Kidney tubule cell (primary cell): Measurements from ENCODE around the gene CASP10.
"Not testable (repeated sequence)": the region's sequence is repeated elsewhere in the genome, so short reads cannot be mapped to it uniquely, and the experiment has no call there.

Source experiments
- DNase-seq: peaks from one replicate; pipeline ENCODE4 v3.0.0-alpha.2; 2018; ENCODE audit warnings: low spot score

The CASP10 gene

DNA sequence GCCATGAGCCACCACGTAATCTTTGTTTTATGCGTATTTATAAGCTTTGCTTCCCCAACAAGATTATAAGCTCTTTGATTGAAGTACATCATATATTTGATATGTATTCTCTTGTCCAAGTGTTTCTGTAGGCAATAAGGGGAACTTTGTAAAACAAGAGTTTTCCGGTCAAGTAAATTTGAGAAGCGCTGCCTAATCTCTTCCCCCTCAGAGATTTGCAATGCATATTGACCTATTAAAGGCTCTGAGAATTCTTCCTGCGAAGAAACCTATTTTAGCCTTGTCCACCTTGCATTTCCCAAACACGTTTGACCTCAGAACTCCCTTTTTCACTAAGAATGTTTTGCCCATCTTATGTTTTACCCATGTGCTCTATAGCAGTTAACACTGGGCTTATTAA, 26.9 kb upstream of the CASP10 start:
- DNase-seq = no peak

DNA sequence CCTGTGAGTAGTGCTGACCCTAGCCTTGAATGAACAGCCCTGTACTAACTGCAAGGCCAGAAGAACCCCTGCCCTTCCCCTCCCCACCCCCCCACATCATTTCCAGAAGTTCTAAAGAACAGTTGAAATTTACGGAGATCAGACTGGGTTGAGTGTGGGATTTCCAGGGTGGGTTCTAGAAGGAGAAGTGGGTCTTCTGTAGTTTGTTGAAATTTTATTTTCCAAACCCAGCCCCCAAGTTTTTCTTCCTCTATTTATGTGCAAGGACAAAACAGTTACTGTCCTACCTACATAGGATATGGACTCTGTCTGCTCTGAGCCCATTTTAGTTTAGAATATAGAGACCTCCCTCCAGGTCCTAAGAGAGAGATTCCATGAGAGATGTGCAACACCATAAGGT, 26.3 kb upstream of the CASP10 start:
- DNase-seq = no peak

DNA sequence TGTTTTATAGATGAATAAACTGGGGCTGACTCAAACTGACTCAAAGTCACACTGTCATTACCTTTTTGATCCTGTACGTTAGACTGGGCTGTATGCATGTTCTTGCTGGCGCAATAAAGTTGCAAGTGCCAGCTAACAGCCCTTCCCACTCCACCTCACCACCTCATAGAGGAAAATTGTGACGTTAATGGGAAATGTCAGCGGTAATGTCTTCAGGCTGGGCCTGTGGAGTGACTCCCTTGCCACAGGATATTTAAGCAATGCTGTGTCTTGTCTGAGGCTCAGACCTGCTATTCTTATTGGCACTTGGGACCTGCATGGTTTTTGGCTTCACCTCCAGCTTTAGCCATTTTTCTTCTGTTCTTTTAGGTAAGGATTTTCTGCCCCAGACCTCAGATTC, 25.2 kb upstream of the CASP10 start:
- DNase-seq = peak; percentile 50

DNA sequence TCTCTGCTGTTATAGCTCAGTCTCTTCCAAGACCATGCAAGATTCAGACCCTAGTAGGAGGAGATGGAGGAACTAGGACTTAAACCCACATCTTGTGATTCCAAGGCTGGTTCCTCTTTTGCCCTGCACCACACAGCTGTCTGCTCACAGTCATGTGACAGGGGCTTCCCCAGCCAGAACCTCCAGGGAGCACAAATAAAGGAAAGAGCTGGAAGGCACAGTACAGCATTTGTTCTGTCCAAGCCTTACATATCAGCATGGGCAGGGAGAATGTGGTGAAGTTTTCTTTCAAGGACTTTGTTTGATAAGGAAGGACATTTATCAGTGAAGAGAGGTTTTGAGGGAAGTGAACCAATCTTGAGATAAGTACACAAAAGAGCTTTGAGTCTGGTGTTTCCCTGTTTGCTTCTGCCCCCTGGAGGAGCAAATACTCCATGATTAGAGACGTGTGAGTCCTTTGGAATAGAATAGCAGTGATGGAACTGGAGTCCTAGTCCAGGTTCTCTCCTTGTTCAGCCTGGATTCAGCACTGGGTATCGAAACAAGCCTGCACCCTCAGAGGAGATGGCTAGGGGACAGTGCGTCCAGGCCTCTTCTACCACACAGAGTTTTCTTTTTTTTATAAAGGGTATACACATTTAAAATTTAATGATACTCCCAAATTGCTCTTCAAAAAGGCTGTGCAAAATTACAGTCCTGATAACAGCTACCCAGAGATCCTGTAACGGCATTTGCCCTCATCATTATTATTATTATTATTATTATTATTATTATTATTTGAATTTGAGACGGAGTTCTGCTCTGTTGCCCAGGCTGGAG, 24.6 kb upstream of the CASP10 start:
- DNase-seq = peak; percentile 75

DNA sequence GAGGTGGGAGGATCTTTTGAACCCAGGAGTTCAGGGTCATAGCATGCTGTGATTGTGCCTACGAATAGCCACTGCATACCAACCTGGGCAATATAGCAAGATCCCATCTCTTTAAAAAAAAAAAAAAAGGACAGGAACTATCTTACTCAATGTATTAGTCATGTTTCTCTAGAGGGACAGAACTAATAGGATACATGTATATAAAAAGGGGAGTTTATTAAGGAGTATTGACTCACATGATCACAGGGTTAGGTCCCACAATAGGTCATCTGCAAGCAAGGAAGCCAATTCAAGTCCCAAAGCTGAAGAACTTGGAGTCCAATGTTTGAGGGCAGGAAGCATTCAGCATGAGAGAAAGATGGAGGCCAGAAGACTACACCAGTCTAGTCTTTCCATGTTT, 18.8 kb upstream of the CASP10 start:
- no peak for DNase-seq

DNA sequence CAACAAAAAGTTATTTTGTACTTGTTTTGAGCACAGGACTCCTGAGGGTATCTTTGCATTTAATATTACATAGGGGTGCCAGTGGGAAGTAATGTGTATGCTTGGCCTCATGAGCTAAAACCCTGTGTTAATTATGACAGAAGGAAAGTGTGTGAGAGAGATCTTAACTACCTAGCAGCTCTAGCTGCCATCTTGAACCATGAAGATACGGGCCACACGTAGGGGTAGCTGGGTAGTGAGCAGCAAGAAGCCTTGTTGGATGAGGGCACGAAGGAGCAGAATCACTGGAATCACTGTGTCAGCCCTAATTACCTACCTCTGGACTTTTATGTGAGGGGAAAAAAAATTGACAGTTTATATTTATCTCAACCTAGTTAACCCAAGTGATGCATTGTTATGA, 15.4 kb upstream of the CASP10 start:
- DNase-seq = no peak

DNA sequence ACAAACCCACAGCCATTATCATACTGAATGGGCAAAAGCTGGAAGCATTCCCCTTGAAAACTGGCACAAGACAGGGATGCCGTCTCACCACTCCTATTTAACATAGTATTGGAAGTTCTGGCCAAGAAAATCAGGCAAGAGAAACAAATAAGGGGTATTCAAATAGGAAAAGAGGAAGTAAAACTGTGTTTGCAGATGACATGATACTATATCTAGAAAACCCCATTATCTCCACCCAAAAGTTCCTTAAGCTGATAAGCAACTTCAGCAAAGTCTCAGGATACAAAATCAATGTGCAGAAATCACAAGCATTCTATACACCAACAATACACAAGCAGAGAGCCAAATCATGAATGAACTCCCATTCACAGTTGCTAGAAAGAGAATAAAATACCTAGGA, 14.4 kb upstream of the CASP10 start:
- not testable (repeated sequence) for DNase-seq

DNA sequence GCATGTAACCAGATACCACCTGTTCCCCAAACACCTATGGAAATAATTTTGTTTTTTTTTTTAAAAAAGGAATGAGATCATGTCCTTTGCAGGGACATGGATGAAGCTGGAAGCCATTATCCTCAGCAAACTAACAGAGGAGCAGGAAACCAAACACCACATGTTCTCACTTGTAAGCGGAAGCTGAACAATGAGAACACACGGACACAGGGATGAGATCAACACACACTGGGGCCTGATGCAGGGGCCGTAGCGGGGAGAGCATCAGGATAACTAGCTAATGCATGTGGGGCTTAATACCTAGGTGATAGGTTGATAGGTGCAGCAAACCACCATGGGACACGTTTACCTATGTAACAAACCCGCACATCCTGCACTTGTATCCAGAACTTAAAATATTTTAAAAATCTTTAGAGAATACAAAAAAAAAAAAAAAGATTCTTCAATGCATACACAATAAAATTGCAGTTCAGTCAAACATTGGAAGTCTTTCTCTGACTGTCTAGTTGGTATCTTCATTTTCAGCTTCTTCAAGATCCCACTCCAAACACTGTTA, 11.6 kb upstream of the CASP10 start:
- no peak for DNase-seq

DNA sequence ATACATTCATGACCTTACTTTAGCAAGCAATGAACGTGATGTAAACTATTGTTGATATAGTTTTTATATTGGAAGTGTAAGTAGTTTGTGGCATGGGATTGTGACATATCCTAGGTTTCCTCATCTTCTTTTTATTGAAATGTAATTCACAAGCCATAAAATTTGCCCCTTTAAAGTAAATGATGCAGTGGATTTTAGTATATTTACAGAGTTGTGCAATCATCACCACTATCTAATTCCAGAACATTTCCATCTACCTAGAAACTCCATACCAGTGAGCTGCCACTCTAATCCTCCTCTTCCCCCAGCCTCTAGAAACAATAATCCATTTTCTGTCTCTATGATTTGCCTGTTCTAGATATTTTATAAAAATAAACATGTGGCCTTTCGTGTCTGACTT, 10.7 kb upstream of the CASP10 start:
- no peak for DNase-seq

DNA sequence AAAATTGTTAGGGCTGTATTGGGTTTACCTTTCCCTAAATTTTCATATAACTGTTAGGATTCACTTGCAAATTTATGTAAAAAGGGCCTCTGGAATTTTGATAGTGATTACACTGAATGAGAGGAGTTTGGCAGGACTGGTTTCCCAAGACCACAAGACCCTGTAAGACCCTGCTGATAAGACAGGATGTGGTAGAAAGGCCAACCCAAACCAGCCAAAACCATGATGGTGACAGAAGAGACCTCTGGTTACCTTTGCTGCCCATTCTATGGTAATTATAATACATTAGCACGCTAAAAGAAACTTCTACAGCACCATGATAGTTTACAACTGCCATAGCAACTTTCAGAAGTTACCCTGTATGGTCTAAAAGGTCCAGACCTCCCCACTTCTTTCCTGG, 8.3 kb upstream of the CASP10 start:
- DNase-seq = no peak

DNA sequence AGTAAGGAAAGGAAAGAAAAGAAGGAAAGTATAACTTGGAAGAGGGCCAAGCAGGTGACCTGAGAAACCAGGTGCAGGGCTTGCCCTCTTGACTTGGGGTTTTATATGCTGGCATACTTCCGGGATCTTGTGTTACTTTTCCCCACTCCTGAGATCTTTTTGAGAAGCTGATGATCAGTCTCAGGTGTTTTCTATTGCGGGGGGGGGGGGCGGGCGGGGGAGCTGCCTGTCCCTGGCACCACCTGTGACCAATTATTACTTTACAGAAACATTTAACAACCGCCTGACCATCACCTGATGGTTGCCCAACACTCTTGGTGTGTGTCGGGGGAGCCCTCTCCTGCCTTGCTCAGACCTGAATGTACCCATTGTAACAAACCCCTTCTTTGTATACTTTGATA, 6.9 kb upstream of the CASP10 start:
- DNase-seq = no peak

DNA sequence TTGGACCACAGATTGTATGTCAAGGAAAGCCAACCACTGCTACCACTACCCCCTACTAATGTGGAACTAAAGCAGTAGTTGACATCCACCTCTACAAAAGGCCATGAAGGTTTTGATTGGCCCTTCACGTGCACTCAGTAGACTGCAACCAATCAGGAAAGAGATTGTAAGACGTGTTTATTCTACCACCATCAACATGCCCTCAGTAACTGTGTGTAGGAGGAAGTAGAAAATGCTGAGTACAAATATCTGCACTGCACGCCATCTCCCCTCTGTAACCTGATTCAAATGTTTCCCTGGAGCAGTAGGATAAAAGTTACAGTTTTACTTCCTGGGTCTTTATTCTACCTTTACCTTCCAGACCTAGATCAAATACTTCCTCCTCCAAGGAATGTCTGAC, 2.9 kb upstream of the CASP10 start:
- no peak for DNase-seq

DNA sequence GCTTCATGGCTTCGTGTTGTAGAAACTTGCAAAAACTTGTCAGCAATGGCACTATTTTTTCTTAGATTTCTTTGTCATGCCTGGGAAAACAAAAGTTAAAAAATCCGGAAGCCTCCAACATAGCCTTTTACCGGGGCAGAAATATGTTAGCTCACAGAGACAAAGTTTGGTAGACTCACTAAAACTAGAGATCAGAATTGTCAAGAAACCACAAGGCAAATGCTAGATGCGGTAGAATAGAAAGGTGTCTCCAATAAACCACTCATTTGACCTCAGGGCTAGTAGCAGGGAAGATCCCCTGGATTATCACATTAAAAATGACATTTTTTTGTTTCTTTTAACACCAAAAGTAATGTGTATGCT, 405 bp downstream of the CASP10 start:
- DNase-seq = no peak

DNA sequence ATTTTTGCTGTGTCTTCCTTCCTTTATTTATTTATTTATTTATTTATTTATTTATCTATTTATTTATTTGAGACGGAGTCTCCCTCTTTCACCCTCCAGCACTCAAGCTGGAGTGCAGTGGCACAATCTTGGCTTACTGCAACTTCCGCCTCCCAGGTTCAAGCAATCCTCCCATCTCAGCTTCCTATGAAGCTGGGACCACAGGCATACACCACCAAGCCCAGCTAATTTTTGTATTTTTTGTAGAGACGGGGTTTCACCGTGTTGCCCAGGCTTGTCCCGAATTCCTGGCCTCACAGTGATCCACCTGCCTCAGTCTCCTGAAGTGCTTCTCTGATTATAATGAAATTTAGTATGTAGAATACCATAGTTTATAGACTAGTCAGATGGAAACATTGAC, 894 bp downstream of the CASP10 start:
- peak; percentile 26 for DNase-seq

DNA sequence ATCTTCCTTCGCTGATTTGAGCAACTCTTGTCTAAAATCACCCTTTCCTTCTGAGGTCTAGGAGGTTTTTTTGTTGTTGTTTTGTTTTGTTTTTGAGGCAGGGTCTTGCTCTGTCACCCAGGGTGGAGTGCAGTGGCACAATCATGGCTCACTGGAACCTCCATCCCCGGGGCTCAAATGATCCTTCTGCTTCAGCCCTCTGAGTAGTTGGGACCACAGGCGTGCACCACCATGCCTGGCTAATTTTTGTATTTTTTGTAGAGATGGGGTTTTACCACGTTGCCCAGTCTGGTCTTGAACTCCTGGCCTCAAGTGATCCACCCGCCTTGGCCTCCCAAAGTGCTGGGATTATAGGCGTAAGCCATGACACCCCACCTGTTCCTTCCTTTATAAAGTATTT, 1.3 kb downstream of the CASP10 start:
- not testable (repeated sequence) for DNase-seq

DNA sequence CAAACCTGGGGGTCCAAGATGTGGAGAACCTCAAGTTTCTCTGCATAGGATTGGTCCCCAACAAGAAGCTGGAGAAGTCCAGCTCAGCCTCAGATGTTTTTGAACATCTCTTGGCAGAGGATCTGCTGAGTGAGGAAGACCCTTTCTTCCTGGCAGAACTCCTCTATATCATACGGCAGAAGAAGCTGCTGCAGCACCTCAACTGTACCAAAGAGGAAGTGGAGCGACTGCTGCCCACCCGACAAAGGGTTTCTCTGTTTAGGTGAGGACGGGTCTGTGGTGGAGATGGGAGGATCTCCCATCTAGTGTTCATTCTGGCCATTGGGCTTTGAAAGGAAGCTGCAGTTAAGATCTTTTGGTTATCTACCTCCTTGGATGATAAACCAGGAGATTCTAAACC, 2.9 kb downstream of the CASP10 start:
- no peak for DNase-seq

DNA sequence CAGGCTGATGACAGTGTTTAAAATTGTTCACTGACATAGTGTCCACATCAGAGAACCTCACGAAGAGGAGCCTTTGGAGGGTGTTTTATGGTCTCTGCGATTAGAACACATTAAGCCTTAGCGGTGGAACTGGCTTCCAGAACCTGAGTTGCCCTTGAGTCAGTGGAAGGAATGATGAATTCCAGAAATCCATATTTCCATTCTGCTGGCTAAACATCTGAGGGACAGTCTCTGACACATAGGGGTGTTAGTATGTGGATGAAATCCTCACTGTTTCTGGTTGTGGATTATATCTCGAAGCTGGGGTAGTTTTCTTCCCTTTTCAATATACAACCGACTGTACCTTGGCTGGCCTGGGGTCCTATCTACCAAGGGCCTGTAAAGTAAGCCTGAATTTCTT, 4.0 kb downstream of the CASP10 start:
- DNase-seq = no peak

DNA sequence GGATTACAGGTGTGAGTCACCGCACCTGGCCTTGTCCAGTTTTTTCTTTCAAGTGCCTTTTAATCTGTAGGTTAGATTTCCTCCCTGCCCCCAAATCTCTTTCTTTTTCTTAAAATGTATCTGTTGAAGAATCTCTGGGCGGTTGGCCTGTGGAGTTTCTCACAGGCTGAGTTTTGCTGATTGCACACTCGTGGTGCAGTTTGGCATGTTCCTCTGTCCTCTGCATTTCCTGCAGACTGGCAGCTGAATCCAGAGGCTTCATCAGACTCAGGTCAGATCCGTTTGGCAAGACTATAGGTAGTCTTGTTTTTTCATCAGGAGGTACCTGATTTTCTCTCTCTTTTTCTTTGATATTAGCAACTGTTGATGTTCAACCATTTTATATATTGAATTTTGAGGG, 5.5 kb downstream of the CASP10 start:
- no peak for DNase-seq

DNA sequence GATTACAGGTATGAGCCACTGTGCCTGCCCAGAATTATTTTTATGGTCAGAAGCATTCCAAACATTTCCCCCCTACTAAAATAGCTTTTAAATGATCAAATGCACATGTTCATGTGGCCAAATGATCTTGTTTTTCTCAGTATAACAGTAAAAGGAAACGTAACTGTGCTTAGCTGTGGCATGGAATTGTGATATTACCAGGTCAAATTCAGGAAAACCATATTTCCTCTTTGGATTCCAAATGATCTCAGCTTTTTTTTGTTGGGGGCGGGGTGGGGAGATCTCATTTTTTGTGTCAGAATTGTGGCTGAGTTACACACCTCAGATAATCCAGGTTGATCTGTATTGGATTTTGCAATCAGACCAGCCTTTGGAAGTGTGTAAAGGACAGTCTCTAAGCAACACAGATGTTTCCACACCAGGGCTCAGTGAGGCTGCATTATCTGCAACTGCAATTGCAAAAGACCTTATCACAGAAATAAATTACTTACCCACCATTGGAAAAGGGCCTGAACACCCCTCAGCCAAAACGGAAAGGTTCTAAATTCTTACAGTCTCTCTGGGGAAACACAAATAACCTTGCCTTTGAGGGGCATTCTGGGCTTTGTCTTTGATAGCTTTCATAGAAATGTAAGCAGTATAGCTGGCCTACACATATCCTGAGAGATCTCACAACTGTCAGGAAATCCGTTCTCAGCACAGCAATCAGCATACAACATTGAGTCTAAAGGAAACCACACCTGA, 8.4 kb downstream of the CASP10 start:
- DNase-seq = no peak

DNA sequence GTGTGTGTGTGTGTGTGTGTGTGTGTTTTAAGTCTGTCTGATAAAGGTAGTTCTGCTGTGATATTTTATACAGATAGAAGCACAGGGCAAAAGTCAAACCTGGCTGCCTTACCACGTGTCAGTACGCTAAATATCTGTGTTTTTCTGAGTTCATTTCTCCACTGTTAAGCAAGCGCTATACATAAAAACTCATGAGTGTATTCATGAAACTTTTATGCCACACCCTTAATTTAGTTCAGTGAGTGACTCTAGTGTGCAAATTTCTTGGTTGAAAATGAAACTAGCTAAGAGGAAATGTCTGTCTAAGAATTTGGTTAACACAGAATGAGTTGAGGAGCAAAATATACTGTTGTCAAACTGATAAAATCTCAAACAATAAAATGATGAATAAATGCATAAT, 11.2 kb downstream of the CASP10 start:
- no peak for DNase-seq

DNA sequence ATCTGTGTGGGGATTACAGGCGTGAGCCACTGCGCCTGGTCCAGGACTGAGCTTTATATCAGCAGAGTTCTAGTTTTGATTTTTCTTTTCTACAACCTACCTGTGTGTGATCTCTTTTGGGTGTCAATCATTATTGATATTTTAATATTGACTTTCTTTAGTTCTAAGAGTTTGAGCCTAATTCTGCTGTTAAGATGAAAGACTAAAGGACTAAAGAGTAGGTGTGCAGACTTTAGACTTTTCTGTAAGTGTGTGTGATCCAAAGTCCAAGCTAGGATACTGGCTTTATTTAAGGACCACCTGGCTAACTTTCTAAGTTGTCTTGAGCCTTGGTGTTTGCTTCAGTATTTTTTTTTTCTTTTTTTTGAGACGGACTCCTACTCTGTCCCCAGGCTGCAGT, 12.4 kb downstream of the CASP10 start:
- DNase-seq = no peak

DNA sequence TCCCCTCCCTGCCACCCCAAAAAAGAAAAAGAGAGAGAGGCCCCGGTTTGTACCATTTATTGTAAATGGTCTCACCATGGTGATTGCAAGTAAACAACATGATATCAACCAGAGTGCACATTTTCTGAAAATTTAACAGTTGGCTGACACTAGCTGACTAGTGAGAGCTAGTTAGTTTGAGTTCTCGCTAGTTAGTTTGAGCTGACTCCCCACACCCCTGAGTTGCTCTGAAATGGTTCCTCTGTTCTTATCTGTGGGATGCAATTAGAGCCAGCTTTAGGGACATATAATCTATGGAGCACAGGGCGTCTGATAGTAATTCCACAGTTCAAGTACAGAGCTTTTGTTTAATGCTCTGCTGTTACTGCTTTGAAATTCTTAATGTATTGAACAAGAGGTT, 13.1 kb downstream of the CASP10 start:
- no peak for DNase-seq

DNA sequence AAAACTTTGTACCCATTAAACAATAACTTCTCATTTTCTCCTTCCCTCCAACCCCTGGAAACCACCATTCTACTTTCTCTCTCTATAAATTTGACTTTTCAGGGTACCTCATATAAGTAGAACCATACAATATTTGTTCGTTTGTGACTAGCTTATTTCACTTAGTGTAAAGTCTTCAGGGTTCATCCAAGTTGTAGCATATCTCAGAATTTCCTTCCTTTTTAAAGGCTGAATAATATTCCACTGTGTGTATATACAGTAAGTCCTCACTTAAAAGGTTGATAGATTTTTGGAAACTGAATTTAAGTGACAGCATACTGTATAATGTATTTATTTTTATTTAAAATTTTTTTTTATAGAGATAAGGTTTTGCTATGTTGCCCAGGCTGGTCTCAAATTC, 13.9 kb downstream of the CASP10 start:
- DNase-seq = no peak

DNA sequence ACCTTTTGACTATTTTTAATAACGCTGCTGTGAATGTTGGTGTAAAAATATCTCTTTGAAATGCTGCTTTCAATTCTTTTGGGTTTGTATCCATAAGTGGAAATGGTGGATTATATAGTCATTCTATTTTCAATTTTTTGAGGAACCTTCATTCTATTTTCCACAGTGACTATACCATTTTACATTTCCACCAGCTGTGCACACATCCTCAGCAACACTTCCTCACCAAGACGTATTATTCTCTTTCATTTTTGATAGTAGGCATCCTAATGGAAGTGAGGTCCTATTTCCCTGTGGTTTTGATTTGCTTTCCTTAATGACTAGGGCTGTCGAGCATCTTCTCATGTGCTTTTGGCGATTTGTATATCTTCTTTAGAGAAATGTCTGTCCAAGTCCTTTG, 14.8 kb downstream of the CASP10 start:
- no peak for DNase-seq
